Psoas muscle (tissue), 8 donors: ENCODE data around the gene ABHD2. TPM values are rescaled to one million over a fixed set of nuclear protein-coding genes. Genes with fewer than 3 reads are reported as not detected.
A peak's percentile ranks its signal among the peaks of the same experiment; 100 is the strongest.

ENCODE experiments used
- ATAC-seq, 4 donors: fragments of 200-7000 bp; cut with Tn5 transposase; one replicate each; pipeline ENCODE4 v1.9.1; 2020; ENCODE audit warnings: moderate library complexity in 3 of 4, mild to moderate bottlenecking in 2 of 4
- DNase-seq, 2 donors: peaks; one replicate each; pipeline ENCODE4 v3.0.0-alpha.2; 2020
- H3K27ac ChIP-seq: fragments of 200-600 bp; one replicate; pipeline ENCODE4 v1.8.0; 2022
- H3K27me3 ChIP-seq, 3 donors: fragments of 200-600 bp in 1 of 3; one replicate each; pipeline versions ENCODE4 v1.6.1 to v1.8.0; 2013 to 2022; ENCODE audit warnings: low read length in 2 of 3, mild to moderate bottlenecking in 2 of 3, moderate library complexity in 1 of 3; ENCODE audit not compliant: insufficient read depth in 3 of 3
- H3K36me3 ChIP-seq, 2 donors: fragments of 200-600 bp in 1 of 2; one replicate each; pipeline versions ENCODE4 v1.6.1 to v1.8.0; 2013 to 2022; ENCODE audit warnings: low read depth in 1 of 2, mild to moderate bottlenecking in 1 of 2, moderate library complexity in 1 of 2; ENCODE audit not compliant: insufficient read depth in 1 of 2
- H3K4me1 ChIP-seq: fragments of 200-600 bp; one replicate; pipeline ENCODE4 v1.8.0; 2022
- H3K4me3 ChIP-seq: fragments of 200-600 bp; one replicate; pipeline ENCODE4 v1.8.0; 2022; ENCODE audit warnings: mild to moderate bottlenecking
- H3K9me3 ChIP-seq: fragments of 200-600 bp; one replicate; pipeline ENCODE4 v1.8.0; 2022
- CTCF ChIP-seq: fragments of 200-600 bp; IDR thresholded peaks from one replicate; pipeline ENCODE4 v1.8.0; 2022; ENCODE audit warnings: antibody characterized with exemption
- WGBS, 3 donors: extraction: QIAGEN DNeasy Blood & Tissue Kit; methylation state at CpG; one replicate each; pipeline versions ENCODE4 v1.1.6 to v1.1.7; 2013; 5-methylcytosine and 5-hydroxymethylcytosine counted together
- intact Hi-C, 2 donors: fragments of 100-400 bp; cut with DNase I; formaldehyde crosslinking; loops; one replicate each; pipeline versions ENCODE4 v1.11.0 to v1.14.2; 2022
- long read RNA-seq, 2 donors: library from polyadenylated mRNA; unstranded; transcript quantifications; one replicate each; pipeline ENCODE4 v2.0.0, GENCODE V29; 2021
- polyA plus RNA-seq, 3 donors: library from polyadenylated mRNA; stranded (reverse); fragments of 200-250 nt; gene quantifications; one replicate each; pipeline ENCODE4 v1.2.3, GENCODE V29; 2013
- total RNA-seq, 4 donors: library from RNA; stranded (reverse); fragmentation: NEBNext Ultra II Directional in 2 of 4; extraction: Animal tissue kit (Norgen Biotek cat#: 25700) in 2 of 4; gene quantifications; one replicate each; pipeline versions ENCODE4 v1.2.1 to v1.2.4, GENCODE V29; 2021 to 2023
- donor health status: healthy with polysubstance abuse.
- donor health status: DM: no; HTN: no; CAD: no; lungs with moderate emphysema.
- donor health status: Bipolar disorder and iron deficiency.
- donor health status: healthy.
- donor health status: DM: yes; HTN: yes; CAD: no.
- donor health status: DM: no; HTN: no; CAD: no.
- donor health status: DM: no; HTN: no; CAD: no.
- donor health status: DM: yes; HTN: yes; CAD: no.

Gene ABHD2
- 100 to 1,000 TPM in 3 of 4 donors, 10 to 100 TPM in 1; 66.1 to 215 (median 157) TPM for total RNA-seq
- 10 to 100 TPM; 10.8 to 30.9 (median 26.7) TPM for polyA plus RNA-seq
- long read RNA-seq, donor 1, full-length matches to known transcripts, result 25 of 48 reads
- long read RNA-seq, donor 1, partial matches to known transcripts, result 5 of 48 reads
- long read RNA-seq, donor 1, other reads (novel, unspliced or antisense), result 18 of 48 reads
- long read RNA-seq, donor 2, full-length matches to known transcripts, result 29 of 86 reads
- long read RNA-seq, donor 2, partial matches to known transcripts, result 9 of 86 reads
- long read RNA-seq, donor 2, other reads (novel, unspliced or antisense), result 48 of 86 reads

GRCh38 chr15:89087830-89088604, at the start of gene ABHD2:
ABHD2 (plus strand) TSS chr15:89088456; CDS start chr15:89116328, 27,872 bp downstream.
- H3K4me1 ChIP-seq, result peaks cover 65% of the 10 kb centered on the region

GRCh38 chr15:89039142-89039541, 49.1 kb upstream of the ABHD2 start:
- Histone ChIP-seq H3K36me3 (no peaks in the 10 kb centered on the region), H3K9me3 (no peaks in the 10 kb centered on the region), H3K27me3 (no peaks in the 10 kb centered on the region), H3K27ac (no peak overlapping the region), H3K4me1 (no peaks in the 10 kb centered on the region), H3K4me3 (no peak overlapping the region)
- ATAC-seq, result no peak
- intact Hi-C loops, result no loop called here
- no peak for TF ChIP-seq CTCF
- WGBS, 3 donors, result 63 to 77% (median 66%) methylated on average over 5 of the region's 5 CpGs
- DNase-seq, result no peak

More at GRCh38 chr15:89087830-89088604, at the start of gene ABHD2:
- intact Hi-C loops, result loop anchor here in 1 of 2 donors (5.0 kb wide), 2 partner anchors 79 to 176 kb away; partner anchors contain the start of gene MFGE8
- no peak for TF ChIP-seq CTCF
- no peaks in the 10 kb centered on the region for H3K9me3 ChIP-seq
- WGBS, 3 donors, result 0 to 1% (median 0%) methylated on average over 50 to 51 of the region's 51 CpGs
- peak within 1 kb of the TSS; percentile 97 for H3K4me3 ChIP-seq
- ATAC-seq (peak; percentile 84 to 86 (median 85)), DNase-seq (peak; percentile 99)
- H3K27ac ChIP-seq, result peak within 1 kb of the TSS; percentile 98
- H3K36me3 ChIP-seq, result peaks cover 0 to 7% of the 10 kb centered on the region in 2 donors
- no peaks in the 10 kb centered on the region for H3K27me3 ChIP-seq

GRCh38 chr15:89041507-89041906, 46.7 kb upstream of the ABHD2 start:
- H3K9me3 ChIP-seq, result no peaks in the 10 kb centered on the region
- H3K36me3 ChIP-seq, result no peaks in the 10 kb centered on the region
- no peaks in the 10 kb centered on the region for H3K4me1 ChIP-seq
- peak overlapping the region; percentile 20 for H3K4me3 ChIP-seq
- TF ChIP-seq CTCF, result no peak
- ATAC-seq (no peak), DNase-seq (no peak)
- no peak overlapping the region for H3K27ac ChIP-seq
- H3K27me3 ChIP-seq, result no peaks in the 10 kb centered on the region
- intact Hi-C loops, result no loop called here
- 80 to 85% (median 84%) methylated on average over 5 of the region's 5 CpGs for WGBS, 3 donors

- 83 to 93% (median 92%) methylated on average over 5 of the region's 5 CpGs for WGBS, 3 donors
- intact Hi-C loops, result no loop called here
- TF ChIP-seq CTCF, result no peak
- Histone ChIP-seq H3K9me3 (no peaks in the 10 kb centered on the region), H3K4me1 (no peaks in the 10 kb centered on the region), H3K27me3 (no peaks in the 10 kb centered on the region), H3K27ac (no peak overlapping the region), H3K4me3 (no peak overlapping the region), H3K36me3 (no peaks in the 10 kb centered on the region)
- ATAC-seq, result no peak
- no peak for DNase-seq
Observed at GRCh38 chr15:89042387-89042786, 45.9 kb upstream of the ABHD2 start.
